GM18511 (cell line): ENCODE results near the gene SULT1B1.

Experiments used
- ATAC-seq: cut with Tn5 transposase; IDR thresholded peaks from one replicate; pipeline ENCODE4 v1.9.1; 2021; ENCODE audit warnings: mild to moderate bottlenecking, moderate library complexity; ENCODE audit not compliant: unreplicated experiment

SULT1B1 gene

GRCh38 chr4:69750346-69750745 is 10.1 kb downstream of the SULT1B1 start:
- ATAC-seq = no peak

GRCh38 chr4:69749771-69750170 is 10.6 kb downstream of the SULT1B1 start:
- no peak for ATAC-seq

GRCh38 chr4:69748173-69748572 is 12.2 kb downstream of the SULT1B1 start:
- ATAC-seq = no peak

- ATAC-seq = no peak
These were observed 16.3 kb downstream of the SULT1B1 start for GRCh38 chr4:69744157-69744478.

GRCh38 chr4:69743476-69744156 is 16.8 kb downstream of the SULT1B1 start:
- no peak for ATAC-seq

GRCh38 chr4:69742596-69742995 is 17.8 kb downstream of the SULT1B1 start:
- ATAC-seq = no peak

GRCh38 chr4:69738872-69739271 is 21.5 kb downstream of the SULT1B1 start:
- ATAC-seq = no peak

- no peak for ATAC-seq
These were observed 25.3 kb downstream of the SULT1B1 start for GRCh38 chr4:69735119-69735518.

GRCh38 chr4:69731847-69732246 is 28.6 kb downstream of the SULT1B1 start:
- ATAC-seq = no peak

GRCh38 chr4:69731241-69731640 is 29.2 kb downstream of the SULT1B1 start:
- ATAC-seq = no peak

- no peak for ATAC-seq
These were observed 30.4 kb downstream of the SULT1B1 start for GRCh38 chr4:69730002-69730401.

GRCh38 chr4:69727926-69728325 is 32.5 kb downstream of the SULT1B1 start:
- ATAC-seq = no peak

GRCh38 chr4:69727426-69727825 is 33.0 kb downstream of the SULT1B1 start:
- ATAC-seq = no peak

- no peak for ATAC-seq
These were observed 33.4 kb downstream of the SULT1B1 start for GRCh38 chr4:69726971-69727370.

- ATAC-seq = no peak
These were observed 41.8 kb downstream of the SULT1B1 start for GRCh38 chr4:69718396-69719271.

- no peak for ATAC-seq
These were observed 42.6 kb downstream of the SULT1B1 start for GRCh38 chr4:69717778-69718177.

- no peak for ATAC-seq
These were observed 43.8 kb downstream of the SULT1B1 start for GRCh38 chr4:69716654-69717053.

GRCh38 chr4:69714086-69714485 is 46.3 kb downstream of the SULT1B1 start:
- no peak for ATAC-seq

- no peak for ATAC-seq
These were observed 46.8 kb downstream of the SULT1B1 start for GRCh38 chr4:69713593-69713992.

GRCh38 chr4:69710580-69710979 is 49.8 kb downstream of the SULT1B1 start:
- ATAC-seq = no peak

- no peak for ATAC-seq
These were observed 52.2 kb downstream of the SULT1B1 start for GRCh38 chr4:69708211-69708610.

- ATAC-seq = no peak
These were observed 52.6 kb downstream of the SULT1B1 start for GRCh38 chr4:69707807-69708206.
